IMR-90 (cell line): ENCODE results near the gene ZNF436. TPM values are rescaled to one million over a fixed set of nuclear protein-coding genes. Genes with fewer than 3 reads are reported as not detected.

Experiments used
- ATAC-seq: fragments of 200-7000 bp; cut with Tn5 transposase; 2 replicates; pipeline ENCODE4 v1.9.1; 2020; ENCODE audit warnings: low read depth, mild to moderate bottlenecking, moderate library complexity
- BruUV-seq: library from RNA; stranded (reverse); fragments of 400-500 nt; replicated peaks from 2 replicates; lab custom pipeline; 2021; lab: Mats Ljungman, UMichigan
- CTCF ChIA-PET: fragments of 300-600 bp; formaldehyde crosslinking; extraction: SDS; loops from one replicate; lab custom pipeline; 2021; ENCODE audit warnings: antibody characterized with exemption; lab: Yijun Ruan, JAX
- POLR2A ChIA-PET: fragments of 300-600 bp; sonication (Branson Sonifier 250); formaldehyde crosslinking; loops from one replicate; lab custom pipeline; 2022; ENCODE audit warnings: antibody characterized with exemption; ENCODE audit not compliant: unreplicated experiment; lab: Charles Lee
- DNase-seq: peaks from one replicate; pipeline ENCODE4 v3.0.0; 2013
- H2AFZ ChIP-seq: replicated peaks from 2 replicates; pipeline ENCODE3; 2013; ENCODE audit warnings: low read length, mild to moderate bottlenecking; ENCODE audit not compliant: poor library complexity
- H2AK5ac ChIP-seq: 2 replicates; pipeline ENCODE4 v1.6.1; 2013; ENCODE audit warnings: low read depth, low read length, inconsistent platforms
- H2AK9ac ChIP-seq: replicated peaks from 2 replicates; pipeline ENCODE3; 2013; ENCODE audit warnings: mild to moderate bottlenecking, low read depth, low read length, moderate library complexity; ENCODE audit not compliant: poor library complexity
- H2BK120ac ChIP-seq: 2 replicates; pipeline ENCODE4 v1.6.1; 2013; ENCODE audit warnings: low read depth, low read length, inconsistent platforms
- H2BK15ac ChIP-seq: 3 replicates; pipeline ENCODE4 v1.6.1; 2013; ENCODE audit warnings: low read depth, low read length, inconsistent platforms
- H2BK20ac ChIP-seq: 2 replicates; pipeline ENCODE4 v1.6.1; 2013; ENCODE audit warnings: low read depth, mild to moderate bottlenecking, inconsistent platforms, low read length, moderate library complexity
- H2BK5ac ChIP-seq: 2 replicates; pipeline ENCODE4 v1.6.1; 2013; ENCODE audit warnings: mild to moderate bottlenecking, low read depth, low read length, inconsistent platforms; ENCODE audit not compliant: poor library complexity, severe bottlenecking
- H3K14ac ChIP-seq: replicated peaks from 2 replicates; pipeline ENCODE4 v1.6.1; 2013; ENCODE audit warnings: low read depth, low read length, inconsistent platforms
- H3K18ac ChIP-seq: 2 replicates; pipeline ENCODE4 v1.6.1; 2013; ENCODE audit warnings: low read depth, low read length, control low read depth
- H3K23ac ChIP-seq: 2 replicates; pipeline ENCODE4 v1.6.1; 2013; ENCODE audit warnings: low read depth, low read length, inconsistent platforms
- H3K27ac ChIP-seq: 2 replicates; pipeline ENCODE4 v1.5.1; 2013; ENCODE audit warnings: mild to moderate bottlenecking, control low read depth, low read length; ENCODE audit not compliant: insufficient read depth
- H3K27me3 ChIP-seq: 2 replicates; pipeline ENCODE4 v1.6.1; 2013; ENCODE audit warnings: low read length; ENCODE audit not compliant: control insufficient read depth, insufficient read depth
- H3K36me3 ChIP-seq: 2 replicates; pipeline ENCODE4 v1.6.1; 2013; ENCODE audit warnings: low read length, mixed read lengths; ENCODE audit not compliant: control insufficient read depth, insufficient read depth
- H3K4ac ChIP-seq: 2 replicates; pipeline ENCODE4 v1.6.1; 2013; ENCODE audit warnings: low read depth, low read length, inconsistent platforms
- H3K4me1 ChIP-seq: 2 replicates; pipeline ENCODE4 v1.6.1; 2013; ENCODE audit warnings: low read length, mixed read lengths; ENCODE audit not compliant: control insufficient read depth, insufficient read depth
- H3K4me2 ChIP-seq: 2 replicates; pipeline ENCODE4 v1.6.1; 2013; ENCODE audit warnings: low read depth, mild to moderate bottlenecking, control low read depth, low read length, moderate library complexity
- H3K4me3 ChIP-seq: 2 replicates; pipeline ENCODE4 v1.5.1; 2013; ENCODE audit warnings: low read depth, mild to moderate bottlenecking, control low read depth, low read length, moderate library complexity; ENCODE audit not compliant: insufficient read depth
- H3K56ac ChIP-seq: 2 replicates; pipeline ENCODE4 v1.6.1; 2013; ENCODE audit warnings: low read length, inconsistent platforms; ENCODE audit not compliant: insufficient read depth; ENCODE audit errors: extremely low read depth
- H3K79me1 ChIP-seq, 2 experiments: 2 replicates each; pipeline ENCODE4 v1.6.1; 2013; ENCODE audit warnings: low read length in 2 of 2, inconsistent platforms in 1 of 2, low read depth in 1 of 2
- H3K9ac ChIP-seq: 2 replicates; pipeline ENCODE4 v1.6.1; 2013; ENCODE audit warnings: low read depth, low read length, control low read depth
- H3K9me1 ChIP-seq: 2 replicates; pipeline ENCODE4 v1.6.1; 2013; ENCODE audit warnings: low read length, inconsistent platforms; ENCODE audit not compliant: insufficient read depth
- H3K9me3 ChIP-seq: 2 replicates; pipeline ENCODE4 v1.6.1; 2013; ENCODE audit warnings: low read length; ENCODE audit not compliant: control insufficient read depth, insufficient read depth
- H4K20me1 ChIP-seq: 2 replicates; pipeline ENCODE4 v1.6.1; 2013; ENCODE audit warnings: low read length, inconsistent platforms; ENCODE audit not compliant: insufficient read depth
- H4K5ac ChIP-seq: 2 replicates; pipeline ENCODE4 v1.6.1; 2013; ENCODE audit warnings: mild to moderate bottlenecking, low read depth, low read length, control low read depth
- H4K8ac ChIP-seq, 2 experiments: 2 replicates each; pipeline ENCODE4 v1.6.1; 2013; ENCODE audit warnings: low read depth in 2 of 2, low read length in 2 of 2, control low read depth in 1 of 2, inconsistent platforms in 1 of 2
- H4K91ac ChIP-seq: 2 replicates; pipeline ENCODE4 v1.6.1; 2013; ENCODE audit warnings: low read depth, low read length, inconsistent platforms; ENCODE audit not compliant: insufficient read depth
- BHLHE40 ChIP-seq: fragments of 150-350 bp; IDR thresholded peaks from 2 replicates; pipeline ENCODE4 v1.6.1; 2016; ENCODE audit warnings: mild to moderate bottlenecking, low read depth, low read length
- CHD1 ChIP-seq: IDR thresholded peaks from 2 replicates; pipeline ENCODE4 v1.6.1; 2012; ENCODE audit warnings: low read depth, low read length, improper control_type of control experiment
- FOS ChIP-seq: fragments of 150-350 bp; IDR thresholded peaks from 2 replicates; pipeline ENCODE4 v1.6.1; 2016; ENCODE audit warnings: low read depth, low read length
- WGBS, 2 experiments: methylation state at CpG; one replicate each; pipeline versions ENCODE4 v1.1.5 to v1.1.7; 2013; ENCODE audit warnings: missing lambda C conversion rate in 2 of 2; ENCODE audit not compliant: insufficient read length in 1 of 2; ENCODE audit errors: extremely low coverage in 2 of 2; 5-methylcytosine and 5-hydroxymethylcytosine counted together
- dilution Hi-C: fragments of 300-500 bp; cut with HindIII; formaldehyde crosslinking; loops from one replicate; pipeline ENCODE4 v1.14.3; 2018; ENCODE audit warnings: low sequenced_read_pairs; ENCODE audit not compliant: unreplicated experiment
- in situ Hi-C: fragments of 300-500 bp; cut with MboI; formaldehyde crosslinking; loops from 3 replicates; pipeline ENCODE4 v1.14.3; 2019; ENCODE audit warnings: low sequenced_read_pairs, inconsistent platforms, mixed read lengths
- intact Hi-C: fragments of 100-400 bp; cut with micrococcal nuclease; formaldehyde crosslinking; loops from 2 replicates; pipeline ENCODE4 v1.10.0; 2022
- polyA plus RNA-seq, 3 experiments: library from polyadenylated mRNA; depleted of rRNA; stranded (reverse); fragments of >200 nt; gene quantifications; 2 replicates each; pipeline ENCODE4 v1.2.3, GENCODE V29; 2012; ENCODE audit warnings: low replicate concordance in 1 of 3
- total RNA-seq: library from RNA; depleted of rRNA; stranded (reverse); fragments of >200 nt; gene quantifications from 2 replicates; pipeline ENCODE4 v1.2.3, GENCODE V29; 2012

The ZNF436 gene
- total and polyA plus RNA-seq, 2 of the 4 experiments (the other 2 are of a cell fraction), result 5.3 to 14.3 TPM

DNA sequence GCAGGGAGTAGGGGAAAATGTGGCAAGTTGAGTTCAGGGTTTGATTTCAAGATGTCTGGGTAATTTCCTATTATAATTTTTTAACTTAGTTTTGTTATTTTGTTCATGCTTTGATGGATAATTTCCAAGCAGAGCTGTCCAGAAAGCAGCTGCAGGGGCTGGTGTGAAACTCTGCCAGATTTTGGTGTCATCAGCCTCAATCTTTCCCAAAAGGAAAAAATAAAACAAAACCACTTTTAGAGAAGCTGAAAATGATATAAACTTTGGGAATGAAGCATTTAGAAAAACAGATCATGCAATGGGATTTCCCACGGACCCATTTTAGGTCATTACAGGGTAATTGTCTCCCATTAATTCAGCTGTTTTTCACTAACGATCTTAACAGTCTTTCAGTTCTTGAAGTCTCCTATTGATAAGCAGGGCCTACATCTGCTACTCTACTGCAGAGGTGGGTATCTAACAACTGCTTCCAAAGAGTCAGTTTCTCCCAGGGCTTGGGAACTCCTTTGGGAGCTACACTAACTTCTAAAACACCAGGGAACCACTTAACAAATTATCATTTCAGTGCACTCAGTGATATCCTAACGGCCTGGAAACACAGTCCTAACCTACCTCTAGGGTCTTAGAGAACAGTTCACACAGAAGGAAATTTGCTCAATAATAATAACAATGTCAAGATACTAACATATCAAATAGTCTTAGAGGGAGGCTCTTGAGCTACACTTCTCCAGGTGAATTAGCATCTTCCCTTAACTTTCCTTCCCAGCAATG is 12.3 kb downstream of the ZNF436 start:
- ATAC-seq (no peak), DNase-seq (no peak)
- no peaks in the 10 kb centered on the region for H3K4me1 ChIP-seq
- no peak overlapping the region for H4K91ac ChIP-seq
- H4K8ac ChIP-seq, result no peak overlapping the region
- H3K27me3 ChIP-seq, result no peaks in the 10 kb centered on the region
- H3K4me3 ChIP-seq, result no peak overlapping the region
- TF ChIP-seq FOS, result no peak
- no peak for TF ChIP-seq BHLHE40
- no peak for TF ChIP-seq CHD1
- no peak overlapping the region for H3K56ac ChIP-seq
- no peak overlapping the region for H3K23ac ChIP-seq
- no peak overlapping the region for H3K4me2 ChIP-seq
- no peak overlapping the region for H3K14ac ChIP-seq
- no peak overlapping the region for H3K9ac ChIP-seq
- dilution Hi-C loops, result no loop called here
- H3K36me3 ChIP-seq, result peaks cover 20% of the 10 kb centered on the region
- ChIA-PET POLR2A (interaction anchor here (0.7 kb wide), 1 partner anchor 279 kb away, joined by 8 read pairs; no protein-coding TSS in a partner anchor), CTCF (interaction anchor here (0.5 kb wide), 1 partner anchor 353 kb away, joined by 3 read pairs; no protein-coding TSS in a partner anchor)
- no peak overlapping the region for H2AK5ac ChIP-seq
- no peak overlapping the region for H2BK120ac ChIP-seq
- in situ Hi-C loops, result no loop called here
- H4K20me1 ChIP-seq, result no peaks in the 10 kb centered on the region
- no TSS peak for BruUV-seq
- H3K9me1 ChIP-seq, result no peaks in the 10 kb centered on the region
- WGBS, 2 experiments, result 40% methylated on average over 1 of the region's 3 CpGs; no CpG with 5 or more reads in 1 of the 2 experiments
- no peak overlapping the region for H3K18ac ChIP-seq
- H3K79me1 ChIP-seq, result peaks cover 19 to 25% of the 10 kb centered on the region in 2 experiments
- no peak overlapping the region for H2BK5ac ChIP-seq
- H3K9me3 ChIP-seq, result peaks cover 30% of the 10 kb centered on the region
- no peak overlapping the region for H3K27ac ChIP-seq
- no peak overlapping the region for H2AK9ac ChIP-seq
- H2BK20ac ChIP-seq, result no peak overlapping the region
- intact Hi-C loops, result no loop called here
- H2BK15ac ChIP-seq, result no peak overlapping the region
- no peak overlapping the region for H4K5ac ChIP-seq
- no peak overlapping the region for H3K4ac ChIP-seq
- no peak overlapping the region for H2AFZ ChIP-seq
